ENCODE results near the gene SPSB3.

SPSB3 gene

DNA sequence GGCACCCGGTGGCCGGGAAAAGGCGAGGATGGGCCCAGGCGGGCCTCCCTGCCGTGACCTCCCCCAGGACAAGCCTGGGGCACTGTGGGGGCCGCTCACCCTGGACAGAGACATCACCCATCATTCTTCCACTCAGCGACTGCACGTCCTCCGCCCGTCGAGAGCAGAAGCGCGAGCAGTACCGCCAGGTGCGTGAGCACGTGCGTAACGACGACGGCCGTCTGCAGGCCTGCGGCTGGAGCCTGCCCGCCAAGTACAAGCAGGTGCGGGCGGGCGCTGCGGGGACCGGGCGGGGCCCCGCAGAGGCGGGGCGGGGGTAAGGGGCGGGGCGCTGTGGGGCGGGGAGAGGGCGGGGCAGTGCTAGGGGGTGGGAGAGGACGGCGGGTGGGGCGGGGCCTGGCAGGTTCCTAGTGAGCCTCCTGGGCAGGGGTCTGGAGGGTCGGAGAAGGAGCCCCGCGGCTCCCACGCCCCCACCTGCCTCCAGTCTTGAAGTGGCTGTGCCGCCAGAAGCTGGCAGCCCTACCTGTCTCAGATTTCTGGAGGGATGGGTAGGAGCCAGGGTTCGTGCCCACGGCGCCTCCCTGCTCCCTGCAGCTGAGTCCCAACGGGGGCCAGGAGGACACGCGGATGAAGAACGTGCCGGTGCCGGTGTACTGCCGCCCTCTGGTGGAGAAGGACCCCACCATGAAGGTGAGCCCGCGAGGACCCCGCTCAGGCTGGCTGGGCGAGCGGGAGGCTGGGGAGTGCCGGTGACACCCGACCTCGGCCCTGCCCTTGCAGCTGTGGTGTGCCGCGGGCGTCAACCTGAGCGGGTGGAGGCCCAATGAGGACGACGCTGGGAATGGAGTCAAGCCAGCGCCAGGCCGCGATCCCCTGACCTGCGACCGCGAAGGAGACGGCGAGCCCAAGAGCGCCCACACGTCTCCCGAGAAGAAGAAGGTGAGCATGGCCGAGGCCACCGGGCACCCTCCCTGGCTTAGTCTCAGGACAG lies 18.6 kb downstream of the SPSB3 start:
- no peak for DNase-seq

DNA sequence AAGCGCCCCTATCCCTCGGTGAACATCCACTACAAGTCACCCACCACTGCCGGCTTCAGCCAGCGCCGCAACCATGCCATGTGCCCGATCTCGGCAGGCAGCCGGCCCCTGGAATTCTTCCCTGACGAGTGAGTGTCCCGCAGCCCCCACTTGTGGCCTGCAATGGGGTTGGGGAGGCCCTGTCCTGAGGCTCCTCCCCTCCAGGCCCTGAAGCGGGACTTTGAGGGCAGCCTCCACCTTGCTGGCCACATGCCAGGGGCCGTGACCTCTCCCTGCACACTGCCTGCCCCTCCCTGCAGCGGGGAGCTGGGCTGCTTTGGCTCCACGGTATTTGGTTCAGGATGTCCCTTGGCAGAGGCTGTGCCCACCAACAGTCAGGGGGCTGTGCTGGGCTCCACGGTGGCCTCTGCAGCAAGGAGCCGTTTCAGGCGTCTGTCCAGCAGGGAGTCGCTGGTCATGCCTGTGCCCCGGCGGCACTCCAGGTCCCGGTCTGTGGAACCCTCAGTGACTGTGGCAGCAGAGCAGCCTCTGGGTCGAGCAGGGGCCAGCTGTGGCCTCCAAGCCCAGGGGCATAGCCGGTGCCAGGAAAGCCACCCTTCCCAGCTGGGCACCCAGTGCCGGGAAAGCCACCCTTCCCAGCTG lies 19.4 kb downstream of the SPSB3 start:
- no peak for DNase-seq

DNA sequence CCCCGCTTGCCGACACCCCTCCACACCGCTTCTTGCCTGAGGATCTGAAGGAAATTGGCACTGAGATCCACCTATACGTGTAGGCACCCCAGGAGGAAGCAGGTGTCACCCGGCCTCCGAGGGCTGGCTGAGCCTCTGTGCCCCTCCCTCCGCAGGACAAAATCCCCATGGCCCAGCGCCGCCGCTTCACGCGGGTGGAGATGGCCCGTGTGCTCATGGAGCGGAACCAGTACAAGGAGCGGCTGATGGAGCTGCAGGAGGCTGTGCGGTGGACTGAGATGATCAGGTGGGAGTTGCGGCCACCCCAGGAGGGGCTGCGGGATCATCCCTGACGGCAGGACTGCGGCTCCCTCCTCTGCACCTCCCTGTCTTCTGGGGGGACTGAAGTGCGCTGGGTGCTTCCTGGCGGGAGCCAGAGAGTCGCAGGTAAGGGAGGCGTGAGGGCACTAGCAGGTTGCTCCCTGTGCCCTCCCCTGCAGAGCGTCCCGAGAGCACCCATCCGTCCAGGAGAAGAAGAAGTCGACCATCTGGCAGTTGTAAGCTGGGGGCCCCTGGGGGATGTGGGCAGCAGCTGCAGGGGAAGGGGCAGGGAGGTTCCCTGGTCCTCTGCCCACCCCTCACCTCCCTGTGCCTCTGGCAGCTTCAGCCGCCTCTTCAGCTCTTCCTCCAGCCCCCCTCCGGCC lies 20.0 kb downstream of the SPSB3 start:
- DNase-seq: no peak

DNA sequence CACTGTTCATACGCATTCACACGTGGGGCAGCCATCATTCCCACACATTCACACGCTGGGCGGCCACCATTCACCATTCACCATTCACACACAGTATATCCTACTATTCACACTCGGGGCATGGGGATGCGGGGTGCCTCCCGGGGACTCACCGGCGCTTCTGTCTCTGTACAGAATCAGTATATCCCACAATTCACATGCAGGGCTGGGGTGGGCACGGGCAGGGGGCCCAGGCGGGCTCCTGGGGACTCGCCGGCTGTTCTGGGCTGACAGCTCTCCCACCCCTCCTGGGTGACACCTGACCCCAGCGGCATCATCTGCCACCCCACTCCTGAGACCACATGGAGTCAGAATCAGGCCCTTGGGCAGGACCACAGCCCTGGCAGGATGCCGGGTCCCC lies 20.6 kb downstream of the SPSB3 start:
- no peak for DNase-seq

DNA sequence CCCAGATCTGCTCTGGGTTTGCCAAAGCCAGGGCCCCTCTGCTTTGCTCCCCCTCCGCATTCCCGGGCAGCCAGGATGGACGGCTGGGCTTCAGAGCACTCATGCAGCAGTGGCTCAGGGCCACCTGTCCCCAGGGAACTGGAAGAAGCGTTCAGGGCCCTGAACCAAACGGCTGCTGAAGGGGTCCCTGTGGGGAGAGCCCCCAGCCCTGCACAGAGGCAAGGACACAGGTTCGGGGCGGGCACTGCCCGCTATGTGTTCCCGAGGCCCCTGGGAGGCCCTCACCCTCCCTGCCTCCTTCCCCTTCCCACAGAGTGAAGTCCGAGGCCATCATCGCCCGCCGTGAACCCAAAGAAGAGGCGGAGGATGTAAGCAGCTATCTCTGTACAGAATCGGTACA lies 21.5 kb downstream of the SPSB3 start:
- DNase-seq: no peak

DNA sequence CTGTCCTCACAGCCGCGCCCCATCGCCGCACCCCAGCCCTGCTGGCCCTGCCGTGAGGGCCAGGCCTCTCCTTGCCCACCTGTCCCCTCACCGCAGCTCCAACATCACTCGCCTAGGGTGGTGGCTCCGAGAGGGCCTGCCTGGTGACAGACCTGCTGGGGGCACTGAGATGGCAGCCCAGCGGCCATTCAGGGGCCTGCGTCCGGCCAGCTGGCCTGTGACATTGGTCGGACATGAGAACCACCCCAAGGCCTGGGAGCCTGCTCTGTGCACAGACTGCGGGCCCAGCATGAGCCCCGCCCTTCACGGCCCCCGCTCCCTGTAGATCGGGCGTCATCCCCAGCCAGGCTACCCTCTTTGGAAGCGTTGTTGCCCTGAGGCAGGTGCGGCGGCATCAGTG lies 22.9 kb downstream of the SPSB3 start:
- DNase-seq: no peak

DNA sequence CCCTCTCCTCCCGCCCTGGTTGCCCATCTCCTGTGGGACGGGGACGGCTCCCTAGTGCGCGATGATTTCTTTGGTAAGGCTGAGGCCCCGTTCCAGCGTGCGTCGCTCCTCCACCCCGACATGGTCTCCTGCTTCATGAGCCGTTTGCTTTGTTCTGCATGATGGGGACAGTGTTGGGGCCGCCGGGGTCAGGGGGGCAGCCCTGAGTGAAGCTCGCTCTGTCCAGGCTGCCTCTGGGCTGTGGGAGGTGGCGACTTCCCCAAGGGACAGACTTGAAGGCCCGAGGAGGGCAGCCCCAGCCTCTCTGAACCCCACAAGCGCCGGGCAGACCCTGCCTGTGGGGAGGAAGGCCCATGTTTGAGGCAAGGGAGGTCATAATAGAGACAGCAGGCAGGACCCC lies 23.4 kb downstream of the SPSB3 start:
- no peak for DNase-seq

DNA sequence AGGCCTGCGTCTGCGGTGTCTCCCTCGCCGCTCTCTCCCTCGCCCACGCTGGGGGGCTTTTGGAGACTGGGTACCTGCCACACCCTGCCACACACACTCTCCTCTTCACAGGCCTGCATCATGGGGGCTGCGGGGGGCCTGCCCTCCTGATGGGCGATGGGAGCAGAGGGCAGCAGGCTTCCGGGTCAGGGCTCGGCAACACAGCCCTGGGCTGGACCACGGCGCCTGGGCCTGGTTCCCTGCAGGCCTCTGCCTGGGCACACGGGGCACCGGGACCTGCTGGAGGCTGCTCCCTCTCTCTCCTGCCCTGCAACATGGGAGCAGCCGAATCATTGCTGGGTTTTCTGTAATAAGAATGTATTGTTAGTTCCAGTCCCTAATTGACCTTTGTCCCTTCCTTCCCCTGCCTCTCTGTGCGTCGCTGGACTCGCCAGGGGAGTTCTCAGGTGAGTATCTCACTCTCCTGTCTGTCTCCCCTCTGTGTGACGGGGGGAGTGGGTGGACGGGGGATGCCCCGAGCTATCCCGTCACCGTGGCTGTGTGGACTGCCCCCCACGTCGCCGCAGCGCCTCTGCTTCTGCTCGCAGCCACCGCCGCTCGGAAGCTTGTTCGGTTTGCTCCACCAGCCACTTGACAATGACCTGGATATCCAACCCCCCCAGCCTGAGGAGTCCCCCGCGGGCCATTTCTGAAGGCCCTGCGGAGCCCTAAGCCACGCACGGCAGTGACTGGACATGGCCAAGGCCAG lies 24.5 kb downstream of the SPSB3 start:
- no peak for DNase-seq

DNA sequence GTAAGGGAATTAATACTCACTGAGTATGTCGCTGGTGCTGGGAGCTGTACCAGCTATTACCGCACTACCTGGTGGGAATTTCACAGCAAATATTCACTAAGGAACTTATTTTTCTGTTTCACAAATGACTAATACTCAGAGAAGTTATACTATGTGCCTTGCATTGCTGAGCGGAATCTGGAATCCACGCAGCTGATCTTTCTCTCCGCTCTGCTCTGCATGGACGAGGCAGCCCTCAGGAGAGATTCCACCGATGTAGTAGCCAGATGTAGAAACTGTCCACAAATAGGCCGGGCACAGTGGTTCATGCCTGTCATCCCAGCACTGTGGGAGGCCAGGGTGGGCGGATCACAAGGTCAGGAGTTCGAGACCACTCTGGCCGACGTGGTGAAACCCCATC lies 28.2 kb downstream of the SPSB3 start:
- no peak for DNase-seq

DNA sequence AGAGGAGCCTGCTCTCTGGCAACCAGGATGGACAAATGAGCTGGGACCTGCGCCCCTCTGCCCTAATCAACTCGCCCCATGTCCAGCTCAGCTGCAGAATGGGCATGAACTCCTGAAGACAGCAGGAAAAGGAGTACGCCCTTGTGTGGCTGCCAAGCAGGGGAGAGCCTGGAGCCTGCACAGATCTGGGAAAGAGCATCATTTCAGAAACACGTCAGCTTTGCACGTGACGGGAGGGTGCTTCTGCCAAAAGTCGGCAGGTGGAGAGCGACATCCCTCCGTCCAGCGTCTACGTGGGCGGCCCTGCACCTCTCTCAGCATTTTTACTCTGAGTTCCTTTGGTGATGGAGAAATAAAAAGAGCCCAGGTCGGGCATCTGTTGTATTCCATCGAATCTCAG lies 29.5 kb downstream of the SPSB3 start:
- DNase-seq: no peak

DNA sequence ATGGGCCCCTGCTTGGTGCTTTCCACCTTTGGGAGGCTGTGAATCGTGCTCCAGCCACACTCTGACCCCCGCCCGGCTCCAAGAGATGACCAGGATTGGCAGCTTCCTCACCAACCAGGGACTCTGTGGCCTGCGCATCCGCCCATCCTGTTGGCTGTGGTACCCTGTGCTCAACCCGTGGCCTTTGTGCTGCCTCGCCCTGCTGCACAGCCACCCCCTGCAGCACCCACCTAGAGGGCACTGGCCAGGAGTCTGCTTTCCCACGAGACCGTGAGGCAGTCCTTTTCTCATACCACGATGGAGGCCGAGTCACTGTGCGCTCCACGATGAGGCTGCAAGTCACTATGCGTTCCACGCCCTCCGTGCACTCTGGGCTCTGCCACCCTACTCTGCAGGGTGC lies 30.4 kb downstream of the SPSB3 start:
- DNase-seq: no peak

DNA sequence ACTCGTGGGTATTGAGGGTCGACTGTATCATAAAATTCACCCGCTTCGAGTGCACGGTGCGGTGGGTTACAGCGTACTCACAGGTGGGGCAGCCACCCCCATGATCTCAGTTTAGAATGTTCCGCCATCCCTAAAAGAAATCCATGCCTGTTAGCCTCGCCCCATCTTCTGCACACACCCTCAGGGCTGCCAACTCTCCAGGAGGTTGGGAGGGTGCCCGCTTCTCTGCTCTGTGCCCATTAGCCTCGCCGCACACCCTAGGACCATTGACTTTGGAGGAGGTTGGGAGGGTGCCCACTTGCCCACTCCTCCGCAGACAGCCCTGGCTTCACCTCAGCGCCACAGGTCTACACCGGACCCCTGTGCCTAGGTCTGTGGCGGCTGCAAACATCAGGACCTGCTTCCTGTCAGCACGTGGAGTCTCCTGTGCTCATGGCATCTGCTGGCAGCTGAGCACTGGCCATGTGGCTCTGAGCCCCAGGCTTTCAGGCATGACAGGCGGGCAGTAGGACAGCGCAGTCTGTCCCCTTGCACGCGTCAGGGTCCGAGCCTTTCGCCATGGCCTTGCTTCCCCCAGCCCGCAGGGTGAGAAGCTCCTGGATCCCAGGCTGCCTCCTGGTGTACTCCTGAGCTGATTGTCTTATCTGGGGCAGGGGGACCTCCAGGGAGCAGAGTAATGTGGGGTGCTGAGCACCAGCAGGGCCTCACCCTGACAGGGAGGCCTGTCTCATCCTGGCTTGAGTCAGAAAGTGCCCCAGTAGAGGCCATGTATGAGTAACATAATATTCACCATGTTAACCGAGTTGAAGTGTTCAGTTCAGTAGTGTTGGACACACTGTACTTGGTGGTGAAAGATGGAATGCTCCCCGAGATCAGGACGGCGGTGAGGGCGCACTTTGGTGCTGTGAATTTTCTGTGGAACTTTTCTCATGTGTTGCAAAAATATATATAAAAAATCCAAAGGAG lies 32.9 kb downstream of the SPSB3 start:
- DNase-seq: no peak

DNA sequence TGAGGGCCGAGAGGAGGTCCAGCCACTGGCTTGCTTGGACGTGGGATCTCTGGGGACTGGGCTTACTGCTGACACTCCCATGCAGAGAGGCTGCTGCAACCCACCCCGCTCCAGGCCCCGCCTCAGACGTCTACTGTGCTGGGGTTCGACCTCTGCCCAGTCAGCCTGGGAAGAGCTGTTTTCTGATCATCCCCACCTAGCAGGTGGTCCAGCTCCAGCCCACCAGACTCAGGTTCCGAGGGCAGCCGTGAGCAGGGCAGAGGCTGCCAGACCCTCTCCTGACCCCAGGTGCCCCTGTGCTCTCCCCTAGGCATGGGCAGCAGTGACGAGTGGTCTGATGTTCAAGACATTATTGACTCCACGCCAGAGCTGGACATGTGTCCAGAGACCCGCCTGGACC lies 34.4 kb downstream of the SPSB3 start:
- no peak for DNase-seq

DNA sequence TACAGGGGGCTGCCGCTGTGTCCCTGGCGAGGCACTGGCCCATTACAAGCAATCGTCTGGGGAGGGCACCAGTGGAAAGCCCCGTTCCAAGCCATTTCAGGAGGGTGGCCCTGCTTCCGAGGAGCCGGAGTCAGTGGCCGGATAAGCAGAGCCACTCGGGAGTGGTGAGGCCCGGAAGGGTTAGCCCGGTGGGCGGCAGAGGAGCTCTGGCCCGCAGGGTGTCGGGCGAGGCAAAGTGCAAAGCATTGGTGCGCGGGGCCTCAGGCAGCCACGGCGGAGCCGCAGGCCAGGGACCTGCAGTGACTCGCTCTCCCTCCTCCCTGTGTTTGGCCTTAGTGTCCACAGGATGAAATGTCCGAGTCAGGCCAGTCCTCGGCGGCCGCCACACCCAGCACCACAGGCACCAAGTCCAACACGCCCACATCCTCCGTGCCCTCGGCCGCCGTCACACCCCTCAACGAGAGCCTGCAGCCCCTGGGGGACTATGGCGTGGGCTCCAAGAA lies 35.6 kb downstream of the SPSB3 start:
- DNase-seq: no peak

DNA sequence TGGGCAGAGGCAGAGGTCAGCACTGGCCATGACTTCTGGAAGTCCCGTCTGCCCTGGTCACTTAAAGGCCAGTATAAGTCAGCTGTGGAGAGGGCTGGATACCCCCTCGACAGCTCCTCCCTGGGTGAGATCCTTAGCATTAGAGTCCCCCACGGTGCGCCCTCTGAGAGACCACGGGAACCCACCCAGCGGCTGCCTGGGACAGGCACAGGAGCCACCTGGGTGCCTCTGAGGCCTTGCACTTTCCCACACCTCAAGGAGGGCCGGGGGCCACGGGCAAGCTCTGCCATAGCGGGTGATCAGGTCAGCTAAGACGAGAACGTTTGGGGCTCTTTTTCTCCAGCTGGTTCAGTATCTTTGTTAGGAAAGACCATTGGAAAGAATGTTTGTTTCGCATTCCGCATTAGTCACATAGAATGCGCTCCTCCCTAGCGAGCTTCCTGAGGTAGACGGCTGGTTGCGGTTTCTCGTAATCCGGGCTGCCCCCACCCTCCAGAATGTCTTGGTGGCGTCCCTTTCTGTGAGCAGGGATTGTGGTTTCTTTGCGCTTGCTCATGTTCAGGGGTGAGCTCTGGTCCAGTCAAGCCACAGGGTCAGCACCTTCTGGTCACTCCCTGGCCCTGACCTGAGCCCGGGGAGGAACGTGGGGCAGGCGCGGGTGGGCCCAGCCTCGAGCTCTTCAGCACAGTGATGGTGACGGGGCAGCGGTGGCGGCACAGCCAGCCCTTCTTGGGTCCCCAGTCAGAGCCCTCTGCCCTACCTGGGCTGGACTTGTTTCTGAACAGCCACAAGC lies 36.3 kb downstream of the SPSB3 start:
- no peak for DNase-seq

DNA sequence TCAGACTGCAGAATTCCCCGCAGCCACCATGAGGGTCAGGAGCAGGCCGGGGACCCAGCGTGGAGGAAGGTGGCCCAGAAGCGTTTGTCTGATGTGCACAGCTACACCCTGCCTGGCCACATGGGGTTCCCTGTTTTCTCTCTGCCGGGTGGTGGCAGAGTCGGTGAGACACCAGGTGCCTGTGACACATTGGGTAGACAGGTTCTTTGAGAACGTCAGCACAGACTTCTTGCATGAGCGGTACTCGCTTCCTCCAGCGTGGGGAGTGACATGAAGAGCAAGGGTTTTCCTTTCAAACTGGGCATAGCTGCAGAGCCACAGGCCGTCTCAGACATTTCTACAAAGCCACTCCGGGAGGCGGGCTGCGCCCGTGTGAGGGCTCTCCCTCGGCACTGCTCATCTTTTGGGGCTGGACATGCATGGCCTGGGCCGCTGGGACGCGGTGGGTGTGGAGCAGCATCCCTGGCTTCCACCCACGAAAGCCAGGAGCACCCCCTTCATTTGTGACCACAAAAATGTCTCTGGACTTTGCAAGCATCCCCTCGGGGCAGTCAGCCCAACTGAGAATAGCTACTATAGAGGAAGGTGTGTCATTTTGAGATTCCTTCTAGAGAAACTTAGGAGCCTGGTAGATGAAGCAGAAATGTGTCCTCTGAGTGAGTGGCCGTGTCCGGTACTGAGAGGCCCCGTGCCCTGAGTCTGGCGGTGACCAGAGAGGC lies 37.0 kb downstream of the SPSB3 start:
- no peak for DNase-seq

DNA sequence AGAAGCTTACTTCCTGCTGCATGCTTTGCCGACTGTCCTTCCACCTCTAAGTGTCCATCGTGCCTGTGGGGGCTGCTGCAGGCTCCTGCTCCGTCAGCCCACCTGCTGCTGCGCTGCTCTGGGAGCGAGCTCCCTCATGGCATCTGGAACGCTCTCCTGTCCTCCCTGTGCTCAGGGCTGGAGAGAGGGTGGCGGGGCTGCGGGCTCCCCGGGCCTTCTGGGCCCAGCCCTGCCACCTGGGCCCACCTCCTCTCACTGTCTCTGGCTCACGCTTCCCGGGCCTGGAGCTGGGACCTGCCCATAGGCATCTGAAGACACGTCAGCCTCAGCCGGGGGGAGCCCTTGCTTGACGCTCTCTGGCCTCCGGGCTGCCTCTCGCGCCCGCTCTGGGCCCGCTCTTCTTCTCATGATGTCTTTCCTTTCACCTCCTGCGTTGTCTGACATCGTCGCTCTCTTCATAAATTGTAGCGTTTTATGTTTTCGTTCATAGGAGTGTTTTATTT lies 38.0 kb downstream of the SPSB3 start:
- no peak for DNase-seq

DNA sequence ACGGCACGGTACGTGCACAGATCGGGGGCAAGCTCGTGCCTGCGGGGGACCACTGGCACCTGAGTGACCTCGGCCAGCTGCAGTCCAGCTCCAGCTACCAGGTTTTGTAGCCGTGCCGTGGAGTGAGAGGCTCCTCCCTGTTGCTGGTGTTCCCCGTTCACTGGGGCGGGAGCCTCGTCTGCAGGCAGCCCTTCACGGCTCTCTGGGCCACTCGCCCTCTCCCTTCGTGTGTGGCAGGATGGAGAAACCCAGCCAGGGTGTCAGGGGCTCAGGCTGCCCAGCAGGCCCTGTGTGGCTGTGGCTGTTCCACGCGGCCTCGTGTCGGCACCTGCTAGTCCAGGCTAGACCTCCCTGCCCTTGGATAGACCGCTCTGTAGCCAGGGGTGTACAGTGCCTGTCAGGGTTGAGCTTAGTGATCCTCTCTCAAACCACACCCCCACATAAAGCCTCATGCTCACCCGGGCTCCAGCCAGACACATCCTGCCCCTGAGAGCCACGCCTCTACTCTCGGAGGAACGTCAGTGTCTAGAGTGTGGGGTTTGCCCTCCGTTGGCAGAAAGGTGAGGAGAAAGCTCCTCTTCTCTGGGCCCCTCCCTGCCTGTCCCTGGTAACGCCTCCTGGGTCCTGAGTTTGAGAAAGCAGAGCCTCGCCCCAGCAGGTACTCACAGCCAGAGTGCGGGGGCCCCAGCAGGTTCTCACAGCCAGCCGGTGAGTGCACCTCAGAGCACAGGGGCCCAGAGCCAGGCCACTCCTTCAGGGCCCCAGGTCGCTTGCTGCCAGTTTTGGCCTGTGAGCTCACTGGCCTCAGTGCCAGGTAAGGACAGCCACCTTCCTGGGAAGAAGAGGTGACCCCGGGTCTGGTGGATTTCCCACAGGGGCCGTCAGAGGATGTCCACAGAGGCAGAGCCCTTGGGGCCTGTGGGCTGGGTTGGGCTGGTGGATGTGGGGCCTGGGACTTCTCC lies 38.7 kb downstream of the SPSB3 start:
- no peak for DNase-seq

Data from T-helper 1 cell (primary cell).